ENCODE measurements around the gene ZNF521. TPM values are rescaled to one million over a fixed set of nuclear protein-coding genes. Genes with fewer than 3 reads are reported as not detected.

ZNF521 gene
- total RNA-seq, 1 donor from 2014 or later: 58.7 TPM

GRCh38 chr18:25284281-25284680 is 67.7 kb downstream of the ZNF521 start:
- Mint-ChIP-seq H3K27me3 (ENCODE audit: unreplicated experiment) (no peaks in the 10 kb centered on the region), H3K36me3 (ENCODE audit: unreplicated experiment) (no peaks in the 10 kb centered on the region), H3K9me3 (ENCODE audit: unreplicated experiment) (no peaks in the 10 kb centered on the region), H3K4me3 (ENCODE audit: unreplicated experiment) (no peak overlapping the region), H3K27ac (ENCODE audit: unreplicated experiment) (no peak overlapping the region), H3K4me1 (ENCODE audit: low read depth, unreplicated experiment) (peaks cover 29% of the 10 kb centered on the region)
- TF ChIP-seq CTCF (IDR thresholded peaks at IDR 0.05; ENCODE audit: partially characterized antibody, unreplicated experiment): no peak
- DNase-seq: no peak

DNA sequence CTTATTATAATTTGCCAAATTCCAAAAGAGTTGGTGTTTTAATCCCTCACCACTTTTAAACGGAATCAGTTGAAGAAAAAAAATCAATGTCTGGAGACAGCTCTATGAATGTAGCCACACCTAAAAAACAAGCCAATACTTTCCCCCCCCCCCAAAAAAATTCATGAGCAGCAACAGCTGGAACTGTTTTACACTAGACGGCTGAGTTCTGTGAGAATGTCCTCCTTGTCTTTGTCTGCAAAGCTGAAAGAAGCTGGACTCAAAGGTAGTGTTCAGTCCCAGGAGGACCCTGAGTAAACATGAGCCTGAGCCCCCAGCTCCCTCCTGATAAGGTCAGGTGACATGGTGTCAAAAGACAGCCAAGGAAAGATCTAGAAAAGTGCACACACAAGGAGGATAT is 68.2 kb downstream of the ZNF521 start:
- no peaks in the 10 kb centered on the region for H3K9me3 Mint-ChIP-seq (ENCODE audit: unreplicated experiment)
- no peak overlapping the region for H3K4me3 Mint-ChIP-seq (ENCODE audit: unreplicated experiment)
- H3K27ac Mint-ChIP-seq (ENCODE audit: unreplicated experiment): no peak overlapping the region
- no peaks in the 10 kb centered on the region for H3K27me3 Mint-ChIP-seq (ENCODE audit: unreplicated experiment)
- peaks cover 32% of the 10 kb centered on the region for H3K4me1 Mint-ChIP-seq (ENCODE audit: low read depth, unreplicated experiment)
- no peaks in the 10 kb centered on the region for H3K36me3 Mint-ChIP-seq (ENCODE audit: unreplicated experiment)
- DNase-seq: no peak
- no peak for TF ChIP-seq CTCF (IDR thresholded peaks at IDR 0.05; ENCODE audit: partially characterized antibody, unreplicated experiment)

DNA sequence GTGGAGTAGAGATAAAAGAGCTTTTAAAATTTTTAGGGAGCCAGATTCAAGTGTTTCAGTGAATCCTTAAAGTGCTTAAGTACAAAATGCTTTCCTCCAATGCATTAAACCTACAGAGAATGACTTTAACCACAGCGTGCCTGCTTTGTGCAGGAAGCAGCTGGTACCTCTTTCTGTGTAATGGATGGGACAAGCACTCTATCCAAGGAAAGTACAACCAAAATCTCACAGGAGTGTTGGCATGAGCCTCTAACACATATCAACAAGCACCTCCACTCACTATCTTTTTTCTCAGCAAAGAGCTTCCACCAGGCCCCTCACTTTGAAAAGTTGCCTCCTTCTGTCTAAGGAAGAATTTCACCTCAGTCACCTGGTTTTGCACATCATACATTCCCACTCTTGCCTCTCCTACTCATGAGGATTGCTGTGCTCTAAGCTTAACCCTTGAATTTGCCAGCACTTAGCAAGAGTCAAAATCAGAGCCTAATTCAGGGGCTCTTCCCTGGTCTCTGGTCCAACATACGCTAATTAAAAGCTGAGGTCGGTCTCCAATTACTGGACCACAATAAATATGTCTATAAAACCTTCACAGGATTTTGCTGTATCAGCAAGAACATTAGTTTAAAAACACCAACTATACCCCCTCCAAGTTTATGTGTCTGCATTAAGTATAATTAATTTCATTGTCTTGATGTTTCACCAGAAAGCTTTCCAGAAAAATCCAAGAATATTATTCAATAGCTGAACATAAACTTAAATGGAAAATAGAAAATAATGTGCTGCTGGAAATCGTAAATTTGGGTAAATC is 68.9 kb downstream of the ZNF521 start:
- Mint-ChIP-seq H3K27me3 (ENCODE audit: unreplicated experiment) (no peaks in the 10 kb centered on the region), H3K9me3 (ENCODE audit: unreplicated experiment) (no peaks in the 10 kb centered on the region), H3K4me3 (ENCODE audit: unreplicated experiment) (peak overlapping the region; percentile 55), H3K4me1 (ENCODE audit: low read depth, unreplicated experiment) (peaks cover 33% of the 10 kb centered on the region), H3K36me3 (ENCODE audit: unreplicated experiment) (no peaks in the 10 kb centered on the region), H3K27ac (ENCODE audit: unreplicated experiment) (no peak overlapping the region)
- no peak for TF ChIP-seq CTCF (IDR thresholded peaks at IDR 0.05; ENCODE audit: partially characterized antibody, unreplicated experiment)
- no peak for DNase-seq

DNA sequence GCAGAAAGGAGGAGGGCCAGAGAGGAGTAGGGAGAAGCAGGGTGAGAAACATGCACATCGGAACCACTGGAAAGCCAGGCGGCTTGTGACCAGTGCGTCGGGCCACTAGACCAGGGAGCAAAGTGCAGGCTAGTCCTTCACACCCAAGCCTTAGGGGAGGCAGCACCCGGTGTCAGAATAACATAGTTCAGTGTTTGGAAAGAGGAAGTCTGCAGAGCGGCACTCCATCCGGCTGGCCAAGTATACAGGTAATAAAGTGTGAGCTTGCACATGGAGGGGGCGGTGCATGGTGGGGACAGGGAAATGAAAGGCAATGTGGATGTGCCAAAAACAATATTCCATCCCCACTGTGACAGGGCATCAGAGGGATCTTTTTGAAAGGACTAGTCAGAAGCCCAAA is 69.7 kb downstream of the ZNF521 start:
- TF ChIP-seq CTCF (IDR thresholded peaks at IDR 0.05; ENCODE audit: partially characterized antibody, unreplicated experiment): no peak
- Mint-ChIP-seq H3K4me3 (ENCODE audit: unreplicated experiment) (no peak overlapping the region), H3K4me1 (ENCODE audit: low read depth, unreplicated experiment) (peaks cover 29% of the 10 kb centered on the region), H3K27ac (ENCODE audit: unreplicated experiment) (no peak overlapping the region), H3K9me3 (ENCODE audit: unreplicated experiment) (no peaks in the 10 kb centered on the region), H3K27me3 (ENCODE audit: unreplicated experiment) (no peaks in the 10 kb centered on the region), H3K36me3 (ENCODE audit: unreplicated experiment) (no peaks in the 10 kb centered on the region)
- no peak for DNase-seq

DNA sequence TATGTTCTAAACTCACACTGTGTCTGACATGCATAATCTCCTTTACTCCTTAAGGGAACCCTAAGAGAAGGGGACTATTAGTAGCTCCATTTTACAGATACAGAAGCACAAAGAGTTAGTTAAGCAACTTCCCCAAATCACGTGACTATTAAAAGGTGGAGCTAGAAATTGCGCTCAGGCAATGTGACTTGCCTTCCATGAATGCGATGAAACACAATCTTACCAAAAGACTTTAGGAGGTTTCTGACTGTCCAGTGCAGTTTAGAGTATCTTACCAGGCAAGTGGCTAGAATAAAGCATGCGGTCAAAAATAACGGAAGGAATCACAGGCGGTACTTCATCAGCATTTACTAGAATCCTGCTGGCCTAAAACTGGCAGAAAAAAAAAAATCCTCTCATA is 70.4 kb downstream of the ZNF521 start:
- TF ChIP-seq CTCF (IDR thresholded peaks at IDR 0.05; ENCODE audit: partially characterized antibody, unreplicated experiment): no peak
- Mint-ChIP-seq H3K27me3 (ENCODE audit: unreplicated experiment) (no peaks in the 10 kb centered on the region), H3K9me3 (ENCODE audit: unreplicated experiment) (no peaks in the 10 kb centered on the region), H3K4me3 (ENCODE audit: unreplicated experiment) (no peak overlapping the region), H3K36me3 (ENCODE audit: unreplicated experiment) (no peaks in the 10 kb centered on the region), H3K4me1 (ENCODE audit: low read depth, unreplicated experiment) (peaks cover 29% of the 10 kb centered on the region), H3K27ac (ENCODE audit: unreplicated experiment) (no peak overlapping the region)
- no peak for DNase-seq
